Hematopoietic multipotent progenitor cell treated with erythropoietin and hydrocortisone succinate and interleukin-3 and kit ligand, for 8 days (in vitro differentiated cells): ENCODE results near the gene CDCA8.

Source experiments
- DNase-seq: peaks from one replicate; pipeline ENCODE4 v3.0.0-alpha.2; 2015

The CDCA8 gene

GRCh38 chr1:37692078-37692833, at the start of gene CDCA8:
Gene CDCA8 (plus strand): TSS chr1:37692516. CDS start chr1:37692691, 175 bp downstream.
- DNase-seq: peak; percentile 97

- DNase-seq: no peak
These were observed 45.0 kb upstream of the CDCA8 start for GRCh38 chr1:37647281-37647680.

GRCh38 chr1:37650173-37650572, 42.1 kb upstream of the CDCA8 start:
- no peak for DNase-seq

GRCh38 chr1:37650721-37651120, 41.6 kb upstream of the CDCA8 start:
- no peak for DNase-seq

- no peak for DNase-seq
These were observed 40.5 kb upstream of the CDCA8 start for GRCh38 chr1:37651803-37652202.

GRCh38 chr1:37652976-37653375, 39.3 kb upstream of the CDCA8 start:
- DNase-seq: no peak

GRCh38 chr1:37653906-37654305, 38.4 kb upstream of the CDCA8 start:
- no peak for DNase-seq

GRCh38 chr1:37655274-37655673, 37.0 kb upstream of the CDCA8 start:
- no peak for DNase-seq

GRCh38 chr1:37656026-37656425, 36.3 kb upstream of the CDCA8 start:
- no peak for DNase-seq

GRCh38 chr1:37656881-37657280, 35.4 kb upstream of the CDCA8 start:
- no peak for DNase-seq

GRCh38 chr1:37657620-37658412, 34.5 kb upstream of the CDCA8 start:
- DNase-seq: no peak

GRCh38 chr1:37658486-37658885, 33.8 kb upstream of the CDCA8 start:
- no peak for DNase-seq

GRCh38 chr1:37660664-37661063, 31.7 kb upstream of the CDCA8 start:
- DNase-seq: no peak

- DNase-seq: no peak
These were observed 30.9 kb upstream of the CDCA8 start for GRCh38 chr1:37661401-37661800.

- no peak for DNase-seq
These were observed 30.1 kb upstream of the CDCA8 start for GRCh38 chr1:37662031-37662755.

- no peak for DNase-seq
These were observed 28.8 kb upstream of the CDCA8 start for GRCh38 chr1:37663426-37664000.

- DNase-seq: no peak
These were observed 26.0 kb upstream of the CDCA8 start for GRCh38 chr1:37666241-37666867.

- DNase-seq: no peak
These were observed 25.2 kb upstream of the CDCA8 start for GRCh38 chr1:37667023-37667671.

GRCh38 chr1:37670133-37670532, 22.2 kb upstream of the CDCA8 start:
- no peak for DNase-seq

GRCh38 chr1:37671261-37671660, 21.1 kb upstream of the CDCA8 start:
- DNase-seq: no peak

- no peak for DNase-seq
These were observed 20.0 kb upstream of the CDCA8 start for GRCh38 chr1:37672136-37672870.
